GM13976 (cell line): ENCODE results near the gene OR4A47.
"Not testable (repeated sequence)": the region's sequence is repeated elsewhere in the genome, so short reads cannot be mapped to it uniquely, and the experiment has no call there.

ENCODE experiments used
- DNase-seq: peaks from one replicate; pipeline ENCODE4 v3.0.0; 2012; ENCODE audit warnings: low spot score
- in situ Hi-C: fragments of 300-500 bp; cut with MboI; formaldehyde crosslinking; loops from one replicate; pipeline ENCODE4 v1.12.0; 2022; ENCODE audit warnings: low sequenced_read_pairs, mixed read lengths, inconsistent platforms; ENCODE audit not compliant: unreplicated experiment
- TF ChIP-seq, protein P1 (sequence below): IDR thresholded peaks from 2 replicates; pipeline ENCODE4 v1.5.1; 2012; ENCODE audit warnings: borderline replicate concordance, mild to moderate bottlenecking; ENCODE audit not compliant: insufficient read depth; ENCODE audit errors: extremely low read depth, missing control alignments, control extremely low read depth

OR4A47 gene, protein sequence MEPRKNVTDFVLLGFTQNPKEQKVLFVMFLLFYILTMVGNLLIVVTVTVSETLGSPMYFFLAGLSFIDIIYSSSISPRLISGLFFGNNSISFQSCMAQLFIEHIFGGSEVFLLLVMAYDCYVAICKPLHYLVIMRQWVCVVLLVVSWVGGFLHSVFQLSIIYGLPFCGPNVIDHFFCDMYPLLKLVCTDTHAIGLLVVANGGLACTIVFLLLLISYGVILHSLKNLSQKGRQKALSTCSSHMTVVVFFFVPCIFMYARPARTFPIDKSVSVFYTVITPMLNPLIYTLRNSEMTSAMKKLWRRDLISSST

DNA sequence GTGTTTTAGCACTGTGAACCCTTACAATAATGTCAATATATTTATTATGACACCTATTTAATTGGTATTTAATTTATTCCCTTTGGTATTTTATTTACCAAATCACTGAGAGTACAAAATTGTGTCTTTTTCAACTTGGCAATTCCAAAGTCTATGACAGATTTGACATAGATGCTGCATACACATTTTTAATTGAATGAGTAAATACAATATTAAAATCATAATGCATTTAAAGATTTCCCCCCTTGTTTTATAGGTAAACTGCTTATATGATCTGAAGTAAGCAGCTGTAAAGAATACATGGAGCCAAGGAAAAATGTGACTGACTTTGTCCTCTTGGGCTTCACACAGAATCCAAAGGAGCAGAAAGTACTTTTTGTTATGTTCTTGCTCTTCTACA, at the start of gene OR4A47:
Gene OR4A47 (plus strand): TSS at position 301 of the 400 bp plus-strand sequence. CDS start 0 bp downstream, at position 301.
- in situ Hi-C loops, DNase-seq: not testable (repeated sequence)

DNA sequence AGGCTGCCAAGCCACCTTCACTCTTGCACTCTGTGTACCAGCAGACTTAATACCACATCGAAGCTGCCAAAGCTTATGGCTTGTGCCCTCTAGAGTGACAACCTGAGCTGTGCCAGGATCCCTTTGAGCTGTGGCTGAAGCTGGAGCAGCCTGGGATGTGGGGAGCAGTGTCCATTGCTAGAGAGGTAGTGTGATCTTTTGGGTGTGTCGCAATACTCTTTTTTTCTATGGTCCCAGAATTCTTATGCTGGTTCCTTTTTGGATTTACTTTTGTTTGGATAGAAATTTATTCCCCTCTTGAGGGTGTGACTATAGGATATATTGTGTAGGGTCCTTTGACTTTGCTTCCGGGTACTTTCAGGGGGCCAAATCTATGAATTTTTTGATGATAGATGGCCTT, 32.7 kb upstream of the OR4A47 start:
- DNase-seq, in situ Hi-C loops: not testable (repeated sequence)

DNA sequence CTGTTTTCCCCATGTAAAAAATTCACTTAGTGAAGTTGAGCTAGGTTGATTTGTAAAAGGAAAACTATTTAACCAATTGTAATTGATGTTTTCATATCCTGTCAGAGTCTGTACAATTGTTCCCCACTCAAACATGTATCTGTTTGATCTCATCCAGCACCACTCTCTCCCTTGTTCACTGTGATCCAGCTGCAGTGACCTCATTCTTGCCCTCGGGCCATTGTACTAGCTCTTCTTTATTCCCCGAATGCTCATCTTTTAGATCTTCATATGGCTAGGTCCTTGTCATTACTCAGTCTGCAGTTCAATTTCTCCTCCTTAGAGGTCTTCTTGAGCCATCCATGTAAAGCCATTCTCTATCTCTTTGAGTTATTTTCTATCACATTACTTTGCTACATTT, 14.6 kb upstream of the OR4A47 start:
- in situ Hi-C loops, DNase-seq: not testable (repeated sequence)

DNA sequence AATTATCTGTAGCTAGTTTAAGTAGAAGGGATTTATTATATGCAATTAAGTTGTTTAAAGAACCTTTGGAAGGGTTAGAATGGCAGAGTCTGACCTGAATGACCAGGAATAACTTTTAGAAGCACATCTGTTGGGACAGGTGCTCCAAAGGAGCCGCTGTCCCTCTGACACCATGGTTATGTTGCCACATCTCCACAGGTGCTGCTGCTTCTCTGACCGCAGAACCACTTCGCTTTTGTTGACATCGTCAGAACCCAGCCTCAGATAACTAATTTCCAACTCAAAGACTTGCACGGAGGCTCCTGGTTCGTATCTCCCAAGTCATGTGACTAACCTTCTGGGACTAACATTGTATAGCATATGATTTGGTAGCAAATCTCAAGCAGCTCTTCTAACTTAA, 13.9 kb upstream of the OR4A47 start:
- DNase-seq, in situ Hi-C loops: not testable (repeated sequence)

DNA sequence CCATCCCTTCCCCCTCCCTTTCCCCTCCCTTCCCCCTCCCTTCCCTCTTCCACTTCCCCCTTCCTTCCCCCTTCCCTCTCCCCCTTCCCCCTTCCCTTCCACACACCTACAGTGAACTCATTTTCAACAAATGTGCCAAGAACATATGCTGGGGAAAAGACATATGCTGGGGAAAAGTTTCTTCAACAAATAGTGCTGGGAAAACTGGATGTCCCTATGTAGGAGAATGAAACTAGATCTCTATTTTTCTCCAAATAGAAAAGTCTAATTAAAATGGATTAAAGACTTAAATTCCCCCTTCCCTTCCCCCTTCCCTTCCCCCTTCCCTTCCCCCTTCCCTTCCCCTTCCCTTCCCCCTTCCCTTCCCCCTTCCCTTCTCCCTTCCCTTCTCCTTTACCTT, 17.6 kb downstream of the OR4A47 start:
- in situ Hi-C loops, DNase-seq: not testable (repeated sequence)

DNA sequence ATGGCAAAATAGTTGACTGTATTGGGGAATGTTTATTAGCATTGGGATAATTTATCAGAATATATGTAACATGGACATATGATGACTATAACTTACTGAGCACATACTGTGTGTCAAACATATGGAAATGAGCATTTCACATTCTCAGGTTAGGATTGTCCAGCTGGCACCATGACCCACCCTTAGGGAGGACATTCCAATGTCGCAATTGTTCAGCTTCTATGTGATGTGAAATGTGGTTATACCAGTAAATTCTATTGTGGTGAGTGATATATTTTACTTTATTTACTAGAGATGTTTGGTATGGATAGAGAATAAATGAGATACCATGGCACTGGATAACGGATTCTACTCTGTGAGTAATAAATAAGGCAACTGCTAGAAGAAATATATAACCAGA, 50.4 kb downstream of the OR4A47 start:
- in situ Hi-C loops, result no loop called here
- TF ChIP-seq, protein P1, sequence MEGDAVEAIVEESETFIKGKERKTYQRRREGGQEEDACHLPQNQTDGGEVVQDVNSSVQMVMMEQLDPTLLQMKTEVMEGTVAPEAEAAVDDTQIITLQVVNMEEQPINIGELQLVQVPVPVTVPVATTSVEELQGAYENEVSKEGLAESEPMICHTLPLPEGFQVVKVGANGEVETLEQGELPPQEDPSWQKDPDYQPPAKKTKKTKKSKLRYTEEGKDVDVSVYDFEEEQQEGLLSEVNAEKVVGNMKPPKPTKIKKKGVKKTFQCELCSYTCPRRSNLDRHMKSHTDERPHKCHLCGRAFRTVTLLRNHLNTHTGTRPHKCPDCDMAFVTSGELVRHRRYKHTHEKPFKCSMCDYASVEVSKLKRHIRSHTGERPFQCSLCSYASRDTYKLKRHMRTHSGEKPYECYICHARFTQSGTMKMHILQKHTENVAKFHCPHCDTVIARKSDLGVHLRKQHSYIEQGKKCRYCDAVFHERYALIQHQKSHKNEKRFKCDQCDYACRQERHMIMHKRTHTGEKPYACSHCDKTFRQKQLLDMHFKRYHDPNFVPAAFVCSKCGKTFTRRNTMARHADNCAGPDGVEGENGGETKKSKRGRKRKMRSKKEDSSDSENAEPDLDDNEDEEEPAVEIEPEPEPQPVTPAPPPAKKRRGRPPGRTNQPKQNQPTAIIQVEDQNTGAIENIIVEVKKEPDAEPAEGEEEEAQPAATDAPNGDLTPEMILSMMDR, result no peak
- no peak for DNase-seq
